ENCODE data around the gene ALCAM. TPM values are rescaled to one million over a fixed set of nuclear protein-coding genes. Genes with fewer than 3 reads are reported as not detected.

The ALCAM gene
- total and polyA plus RNA-seq, 2 of the 8 experiments (the other 6 are each of a cell fraction or from before 2014, with no cell fraction given): 10.8 to 33.0 TPM

GRCh38 chr3:105545051-105545450 lies 178.3 kb downstream of the ALCAM start:
- no peak overlapping the region for H3K23ac ChIP-seq (ENCODE audit: insufficient read length)
- ChIA-PET CTCF (ENCODE audit: partially characterized antibody) (no interaction called here), POLR2A (ENCODE audit: partially characterized antibody) (no interaction called here)
- H4K20me1 ChIP-seq (replicated peaks in 1 of 2; ENCODE audit: control insufficient read depth in 1 of 2, insufficient read depth in 2 of 2, low read length in 2 of 2): no peaks in the 10 kb centered on the region
- no peak overlapping the region for H3K18ac ChIP-seq (ENCODE audit: extremely low read depth, low read length)
- no peak overlapping the region for H3K14ac ChIP-seq (ENCODE audit: insufficient read length)
- no peaks in the 10 kb centered on the region for H3K27me3 ChIP-seq (replicated peaks in 1 of 4; ENCODE audit: control insufficient read depth in 3 of 4, extremely low read depth in 1 of 4, insufficient read depth in 3 of 4, low read length in 3 of 4)
- H4K91ac ChIP-seq (replicated peaks; ENCODE audit: insufficient read length, low read length): no peak overlapping the region
- peaks cover 0 to 49% (median 6%) of the 10 kb centered on the region in 4 experiments; a peak in 5 of 8 replicates for H3K36me3 ChIP-seq (ENCODE audit: control insufficient read depth in 2 of 4, insufficient read depth in 4 of 4, low read length in 3 of 4)
- H3K4me3 ChIP-seq (ENCODE audit: extremely low read depth in 1 of 4, insufficient read depth in 2 of 4, low read depth in 3 of 4, low read length in 4 of 4): no peak overlapping the region
- DNase-seq (ENCODE audit: low read depth in 1 of 2, low spot score in 2 of 2) (no peak), FAIRE-seq (no peak)
- H3K9ac ChIP-seq (replicated peaks in 1 of 4; ENCODE audit: extremely low read depth in 1 of 4, low read depth in 3 of 4, low read length in 3 of 4): no peak overlapping the region
- no peak overlapping the region for H3K27ac ChIP-seq (ENCODE audit: low read depth, low read length)
- no peaks in the 10 kb centered on the region for H3K79me1 ChIP-seq (ENCODE audit: low read depth, low read length)
- H3K79me2 ChIP-seq (ENCODE audit: control insufficient read depth in 1 of 2, insufficient read depth in 2 of 2, low read length in 2 of 2): no peaks in the 10 kb centered on the region
- no peak overlapping the region for H4K8ac ChIP-seq (ENCODE audit: extremely low read depth, insufficient read depth, low read length)
- H2AK5ac ChIP-seq (ENCODE audit: low read depth, low read length): no peak overlapping the region
- H3K56ac ChIP-seq (replicated peaks; ENCODE audit: insufficient read length, low read depth, low read length): no peak overlapping the region
- H2AFZ ChIP-seq (ENCODE audit: low read length): no peak overlapping the region
- no peaks in the 10 kb centered on the region for H3K23me2 ChIP-seq (ENCODE audit: low read depth, low read length)
- no peaks in the 10 kb centered on the region for H3K9me3 ChIP-seq (ENCODE audit: insufficient read depth in 2 of 2, low read depth in 1 of 2, low read length in 1 of 2)
- no peak overlapping the region for H2BK15ac ChIP-seq (ENCODE audit: low read length)
- H2BK120ac ChIP-seq (replicated peaks; ENCODE audit: low read depth, low read length): no peak overlapping the region
- no peak overlapping the region for H3K4me2 ChIP-seq (ENCODE audit: insufficient read depth in 1 of 2, low read depth in 2 of 2, low read length in 2 of 2)
- H2BK20ac ChIP-seq (ENCODE audit: low read length): no peak overlapping the region
- H4K5ac ChIP-seq (ENCODE audit: insufficient read length, low read depth, low read length): no peak overlapping the region
- WGBS, 2 experiments (ENCODE audit: extremely low coverage in 1 of 2, insufficient coverage in 1 of 2, insufficient read length in 1 of 2, insufficient replicate concordance in 2 of 2, low coverage in 1 of 2, low lambda C conversion rate in 2 of 2, missing lambda C conversion rate in 1 of 2): 100% methylated on average over 1 of the region's 1 CpG; no CpG with 5 or more reads in 1 of the 2 experiments
- H2BK5ac ChIP-seq (ENCODE audit: low read depth, low read length): no peak overlapping the region
- no peak overlapping the region for H3K4ac ChIP-seq (replicated peaks; ENCODE audit: insufficient read length, low read depth, low read length)
- no peaks in the 10 kb centered on the region for H3K4me1 ChIP-seq (replicated peaks in 1 of 4; ENCODE audit: control insufficient read depth in 3 of 4, insufficient read depth in 4 of 4, low read length in 3 of 4)
- H2BK12ac ChIP-seq (ENCODE audit: low read depth, low read length): no peak overlapping the region
- TF ChIP-seq RAD21 (IDR thresholded peaks at IDR 0.05 in 1 of 2, conservative IDR thresholded peaks at IDR 0.05 in 1 of 2; ENCODE audit: low read depth in 2 of 2, low read length in 2 of 2) (no peak), YY1 (IDR thresholded peaks at IDR 0.05; ENCODE audit: low read depth, low read length) (no peak), ASH2L (IDR thresholded peaks at IDR 0.05; ENCODE audit: low read length) (no peak), CHD2 (IDR thresholded peaks at IDR 0.05; ENCODE audit: low read length) (no peak), ZNF274 (IDR thresholded peaks at IDR 0.05; ENCODE audit: borderline replicate concordance, extremely low read depth, low read length) (no peak), BRCA1 (IDR thresholded peaks at IDR 0.05; ENCODE audit: low read depth, low read length) (no peak), SP4 (IDR thresholded peaks at IDR 0.05; ENCODE audit: low read length) (no peak)

Data from H1 (cell line).